A549 (cell line): Measurements from ENCODE around the gene ETV3L. TPM values are rescaled to one million over a fixed set of nuclear protein-coding genes. Genes with fewer than 3 reads are reported as not detected.
"Not testable (repeated sequence)": the region's sequence is repeated elsewhere in the genome, so short reads cannot be mapped to it uniquely, and the experiment has no call there.

Experiments
- ATAC-seq, 2 experiments: fragments of 200-7000 bp in 1 of 2; fragments of >200 bp in 1 of 2; cut with Nextera tagmentation in 1 of 2; cut with Tn5 transposase in 1 of 2; 3 replicates each; pipeline versions ENCODE4 v1.8.0 to v1.9.1; 2018 to 2020; ENCODE audit warnings: mild to moderate bottlenecking in 1 of 2, moderate library complexity in 1 of 2
- CTCF ChIA-PET: fragments of 300-600 bp; sonication (Branson Sonifier 250); formaldehyde crosslinking; extraction: SDS; loops from one replicate; lab custom pipeline; 2021; ENCODE audit warnings: antibody characterized with exemption, inconsistent platforms; lab: Yijun Ruan, JAX
- POLR2A ChIA-PET: fragments of 350-600 bp; formaldehyde crosslinking; extraction: SDS; loops from one replicate; lab custom pipeline; 2021; ENCODE audit warnings: antibody characterized with exemption, inconsistent platforms; lab: Yijun Ruan, JAX
- DNase-seq, 2 experiments: peaks; one replicate each; pipeline versions ENCODE4 v3.0.0 to v3.0.0-alpha.2; 2011 to 2016; ENCODE audit warnings: low read depth in 1 of 2, low spot score in 1 of 2
- FAIRE-seq: peaks from 2 replicates; lab custom pipeline; 2011; peaks lifted over from hg19 to GRCh38; lab: Jason Lieb, UNC
- H3K27ac ChIP-seq, 2 experiments: fragments of >200 bp; sonication (Bioruptor Twin); formaldehyde crosslinking; 3 replicates each; pipeline ENCODE4 v1.5.1; 2016 to 2017
- H3K4me1 ChIP-seq: fragments of >200 bp; sonication (Bioruptor Twin); formaldehyde crosslinking; 3 replicates; pipeline ENCODE4 v1.6.1; 2016
- H3K4me2 ChIP-seq: fragments of >200 bp; sonication (Bioruptor Twin); formaldehyde crosslinking; 3 replicates; pipeline ENCODE4 v1.6.1; 2016
- H3K4me3 ChIP-seq: fragments of >200 bp; sonication (Bioruptor Twin); formaldehyde crosslinking; 3 replicates; pipeline ENCODE4 v1.5.1; 2016
- H3K9me3 ChIP-seq: fragments of >200 bp; sonication (Bioruptor Twin); formaldehyde crosslinking; 3 replicates; pipeline ENCODE4 v1.6.1; 2016
- CBX2 ChIP-seq: fragments of 200-600 bp; sonication (generic); IDR thresholded peaks from 2 replicates; pipeline ENCODE4 v1.6.1; 2016; ENCODE audit warnings: low read depth, mild to moderate bottlenecking, borderline replicate concordance
- CHD4 ChIP-seq: fragments of 200-600 bp; sonication (generic); IDR thresholded peaks from 2 replicates; pipeline ENCODE4 v1.6.1; 2016; ENCODE audit warnings: antibody characterized with exemption, mild to moderate bottlenecking, borderline replicate concordance
- CTCF ChIP-seq: fragments of >200 bp; sonication (Bioruptor Twin); formaldehyde crosslinking; IDR thresholded peaks from 3 replicates; pipeline ENCODE4 v1.5.1; 2016
- EHMT2 ChIP-seq: fragments of 200-600 bp; sonication (generic); IDR thresholded peaks from 2 replicates; pipeline ENCODE4 v1.6.1; 2016; ENCODE audit warnings: antibody characterized with exemption, low read depth, mild to moderate bottlenecking, moderate library complexity
- EP300 ChIP-seq, 2 experiments: fragments of >200 bp; sonication (Bioruptor Twin); formaldehyde crosslinking; IDR thresholded peaks; 2 replicates in 1 of 2; 3 replicates in 1 of 2; pipeline ENCODE4 v1.6.1; 2016 to 2017
- ESRRA ChIP-seq: fragments of 150-350 bp; IDR thresholded peaks from 2 replicates; pipeline ENCODE4 v1.6.1; 2014; ENCODE audit warnings: mild to moderate bottlenecking, low read length, borderline replicate concordance
- FOSB ChIP-seq: fragments of 250-450 bp; sonication (Bioruptor Pico); IDR thresholded peaks from 2 replicates; pipeline ENCODE4 v1.5.0; 2020; ENCODE audit warnings: mild to moderate bottlenecking, moderate library complexity
- FOXS1 ChIP-seq: fragments of 250-450 bp; sonication (Bioruptor Pico); IDR thresholded peaks from 2 replicates; pipeline ENCODE4 v1.5.0; 2020; ENCODE audit warnings: mild to moderate bottlenecking, moderate library complexity
- HEYL ChIP-seq: fragments of 250-450 bp; sonication (Bioruptor Pico); IDR thresholded peaks from 2 replicates; pipeline ENCODE4 v1.8.0; 2021; ENCODE audit warnings: mild to moderate bottlenecking, moderate library complexity
- JUN ChIP-seq, 2 experiments: fragments of >200 bp; sonication (Bioruptor Twin); formaldehyde crosslinking; IDR thresholded peaks; 2 replicates in 1 of 2; 3 replicates in 1 of 2; pipeline ENCODE4 v1.6.1; 2016 to 2017
- KDM1A ChIP-seq: fragments of 200-600 bp; sonication (generic); IDR thresholded peaks from 2 replicates; pipeline ENCODE4 v1.6.1; 2016; ENCODE audit warnings: low read depth, mild to moderate bottlenecking
- NR3C1 ChIP-seq: fragments of >200 bp; sonication (Bioruptor Twin); formaldehyde crosslinking; IDR thresholded peaks from 3 replicates; pipeline ENCODE4 v1.6.1; 2017
- POLR2A ChIP-seq: IDR thresholded peaks from 2 replicates; pipeline ENCODE4 v1.6.1; 2012; ENCODE audit warnings: mild to moderate bottlenecking, low read length
- POLR2AphosphoS2 ChIP-seq: conservative IDR thresholded peaks from 2 replicates; pipeline ENCODE4 v1.6.1; 2012; ENCODE audit warnings: low read length, improper control_type of control experiment, inconsistent platforms
- REST ChIP-seq: fragments of 200-600 bp; sonication (generic); IDR thresholded peaks from 2 replicates; pipeline ENCODE4 v1.6.1; 2016; ENCODE audit warnings: antibody characterized with exemption, mild to moderate bottlenecking, moderate library complexity
- RFX5 ChIP-seq: fragments of 450-650 bp; IDR thresholded peaks from 2 replicates; pipeline ENCODE4 v1.7.1; 2014; ENCODE audit warnings: antibody characterized with exemption, mild to moderate bottlenecking, moderate library complexity
- SREBF2 ChIP-seq: fragments of 450-650 bp; IDR thresholded peaks from 2 replicates; pipeline ENCODE4 v1.6.1; 2014; ENCODE audit warnings: mild to moderate bottlenecking, moderate library complexity
- ZC3H11A ChIP-seq: fragments of 450-650 bp; IDR thresholded peaks from 2 replicates; pipeline ENCODE4 v1.6.1; 2014; ENCODE audit warnings: antibody characterized with exemption, mild to moderate bottlenecking
- ZNF302 ChIP-seq: fragments of 250-450 bp; sonication (Bioruptor Pico); IDR thresholded peaks from 2 replicates; pipeline ENCODE4 v1.9.0; 2021; ENCODE audit warnings: inconsistent platforms, mild to moderate bottlenecking, moderate library complexity
- WGBS: methylation state at CpG from one replicate; pipeline ENCODE4 v1.1.6; 2017; ENCODE audit errors: missing lambda C conversion rate; 5-methylcytosine and 5-hydroxymethylcytosine counted together
- polyA plus RNA-seq, 4 experiments: library from polyadenylated mRNA; depleted of rRNA in 3 of 4; stranded (reverse); fragments of >200 nt; fragmentation: RNase III in 1 of 4; extraction: RNeasy Plus Mini Kit Qiagen cat#74134 plus additional on column Dnase treatment in 1 of 4; gene quantifications; 2 replicates in 3 of 4; 3 replicates in 1 of 4; pipeline ENCODE4 v1.2.3, GENCODE V29; 2011 to 2017
- TF ChIP-seq, protein P1 (sequence below): fragments of 250-450 bp; sonication (Bioruptor Pico); IDR thresholded peaks from 2 replicates; pipeline ENCODE4 v1.5.0; 2020; ENCODE audit warnings: low read depth, mild to moderate bottlenecking, moderate library complexity
- TF ChIP-seq, protein P2 (sequence below): fragments of 250-450 bp; sonication (Bioruptor Pico); IDR thresholded peaks from 2 replicates; pipeline ENCODE4 v1.5.0; 2021; ENCODE audit warnings: mild to moderate bottlenecking, moderate library complexity, borderline replicate concordance
- TF ChIP-seq, protein P3 (sequence below): fragments of 150-350 bp; IDR thresholded peaks from 2 replicates; pipeline ENCODE4 v1.6.1; 2014; ENCODE audit warnings: low read depth, mild to moderate bottlenecking, low read length
- TF ChIP-seq, protein P4 (sequence below): fragments of 450-650 bp; IDR thresholded peaks from 2 replicates; pipeline ENCODE4 v1.6.1; 2014; ENCODE audit warnings: antibody characterized with exemption

Gene ETV3L
- polyA plus RNA-seq, 2 of the 4 experiments (the other 2 are of a cell fraction) = not detected

GRCh38 chr1:157056269-157056668 is 43.3 kb downstream of the ETV3L start:
- Histone ChIP-seq H3K4me2 (no peak overlapping the region), H3K27ac (no peak overlapping the region), H3K4me3 (no peak overlapping the region), H3K9me3 (peaks cover 29% of the 10 kb centered on the region), H3K4me1 (no peaks in the 10 kb centered on the region)
- FAIRE-seq (no peak), DNase-seq (no peak), ATAC-seq (no peak)
- POLR2A ChIA-PET = no interaction called here
- TF ChIP-seq JUN (IDR thresholded peaks at IDR 0.05) (no peak), CBX2 (no peak), ZNF302 (CRISPR knock-in tag) (no peak), NR3C1 (no peak), EHMT2 (no peak), FOSB (CRISPR knock-in tag) (no peak), REST (no peak), HEYL (CRISPR knock-in tag) (no peak)
- TF ChIP-seq, protein P1, sequence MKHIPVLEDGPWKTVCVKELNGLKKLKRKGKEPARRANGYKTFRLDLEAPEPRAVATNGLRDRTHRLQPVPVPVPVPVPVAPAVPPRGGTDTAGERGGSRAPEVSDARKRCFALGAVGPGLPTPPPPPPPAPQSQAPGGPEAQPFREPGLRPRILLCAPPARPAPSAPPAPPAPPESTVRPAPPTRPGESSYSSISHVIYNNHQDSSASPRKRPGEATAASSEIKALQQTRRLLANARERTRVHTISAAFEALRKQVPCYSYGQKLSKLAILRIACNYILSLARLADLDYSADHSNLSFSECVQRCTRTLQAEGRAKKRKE (CRISPR knock-in tag) = no peak
- TF ChIP-seq, protein P2, sequence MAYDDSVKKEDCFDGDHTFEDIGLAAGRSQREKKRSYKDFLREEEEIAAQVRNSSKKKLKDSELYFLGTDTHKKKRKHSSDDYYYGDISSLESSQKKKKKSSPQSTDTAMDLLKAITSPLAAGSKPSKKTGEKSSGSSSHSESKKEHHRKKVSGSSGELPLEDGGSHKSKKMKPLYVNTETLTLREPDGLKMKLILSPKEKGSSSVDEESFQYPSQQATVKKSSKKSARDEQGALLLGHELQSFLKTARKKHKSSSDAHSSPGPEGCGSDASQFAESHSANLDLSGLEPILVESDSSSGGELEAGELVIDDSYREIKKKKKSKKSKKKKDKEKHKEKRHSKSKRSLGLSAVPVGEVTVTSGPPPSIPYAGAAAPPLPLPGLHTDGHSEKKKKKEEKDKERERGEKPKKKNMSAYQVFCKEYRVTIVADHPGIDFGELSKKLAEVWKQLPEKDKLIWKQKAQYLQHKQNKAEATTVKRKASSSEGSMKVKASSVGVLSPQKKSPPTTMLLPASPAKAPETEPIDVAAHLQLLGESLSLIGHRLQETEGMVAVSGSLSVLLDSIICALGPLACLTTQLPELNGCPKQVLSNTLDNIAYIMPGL (CRISPR knock-in tag) = no peak
- WGBS = 3% methylated on average over 1 of the region's 1 CpG
- CTCF ChIA-PET = no interaction called here

- 42% methylated on average over 5 of the region's 5 CpGs for WGBS
Measured at GRCh38 chr1:157055729-157056128, 43.9 kb downstream of the ETV3L start.

DNA sequence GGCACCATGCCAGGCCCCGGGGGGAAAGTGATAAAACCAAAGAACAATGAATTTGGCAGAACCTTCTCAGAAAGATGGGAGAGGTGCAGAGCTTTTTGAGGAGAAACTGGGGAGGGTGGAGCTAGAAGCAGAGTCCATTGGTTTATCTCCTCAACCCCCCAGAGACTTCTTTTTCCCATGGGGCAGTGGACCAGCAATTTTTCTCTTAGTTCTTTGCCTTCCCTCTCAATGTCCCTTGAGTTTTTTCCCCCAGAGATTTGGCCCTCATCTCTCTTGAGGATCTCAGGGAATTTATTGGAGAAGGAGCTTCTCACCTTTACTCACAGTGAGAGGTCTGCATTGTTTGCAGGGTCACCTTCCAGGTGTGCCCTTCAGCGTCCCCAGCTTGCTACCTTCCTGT is 48.8 kb downstream of the ETV3L start:
- Histone ChIP-seq H3K27ac (no peak overlapping the region), H3K4me2 (no peak overlapping the region), H3K9me3 (peaks cover 22% of the 10 kb centered on the region), H3K4me1 (0 out of 3 replicates have a peak, but pooled peaks cover 3% of the 10 kb centered on the region), H3K4me3 (no peak overlapping the region)
- ChIA-PET CTCF (interaction anchor here (1.1 to 2.0 kb wide), 4 partner anchors 10 to 85 kb away, joined by 3 to 8 read pairs (median 4); no protein-coding TSS in a partner anchor), POLR2A (no interaction called here)
- WGBS = 2% methylated on average over 2 of the region's 2 CpGs
- no peak for ATAC-seq
- FAIRE-seq = no peak
- no peak for DNase-seq
- TF ChIP-seq, protein P1 (CRISPR knock-in tag) = no peak
- no peak for TF ChIP-seq CTCF
- TF ChIP-seq CHD4 = no peak
- no peak for TF ChIP-seq KDM1A
- TF ChIP-seq, protein P3, sequence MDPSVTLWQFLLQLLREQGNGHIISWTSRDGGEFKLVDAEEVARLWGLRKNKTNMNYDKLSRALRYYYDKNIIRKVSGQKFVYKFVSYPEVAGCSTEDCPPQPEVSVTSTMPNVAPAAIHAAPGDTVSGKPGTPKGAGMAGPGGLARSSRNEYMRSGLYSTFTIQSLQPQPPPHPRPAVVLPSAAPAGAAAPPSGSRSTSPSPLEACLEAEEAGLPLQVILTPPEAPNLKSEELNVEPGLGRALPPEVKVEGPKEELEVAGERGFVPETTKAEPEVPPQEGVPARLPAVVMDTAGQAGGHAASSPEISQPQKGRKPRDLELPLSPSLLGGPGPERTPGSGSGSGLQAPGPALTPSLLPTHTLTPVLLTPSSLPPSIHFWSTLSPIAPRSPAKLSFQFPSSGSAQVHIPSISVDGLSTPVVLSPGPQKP = no peak
- TF ChIP-seq, protein P4, sequence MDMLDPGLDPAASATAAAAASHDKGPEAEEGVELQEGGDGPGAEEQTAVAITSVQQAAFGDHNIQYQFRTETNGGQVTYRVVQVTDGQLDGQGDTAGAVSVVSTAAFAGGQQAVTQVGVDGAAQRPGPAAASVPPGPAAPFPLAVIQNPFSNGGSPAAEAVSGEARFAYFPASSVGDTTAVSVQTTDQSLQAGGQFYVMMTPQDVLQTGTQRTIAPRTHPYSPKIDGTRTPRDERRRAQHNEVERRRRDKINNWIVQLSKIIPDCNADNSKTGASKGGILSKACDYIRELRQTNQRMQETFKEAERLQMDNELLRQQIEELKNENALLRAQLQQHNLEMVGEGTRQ = no peak
- TF ChIP-seq FOXS1 = no peak
- no peak for TF ChIP-seq SREBF2
- TF ChIP-seq POLR2A = no peak
- no peak for TF ChIP-seq FOSB (CRISPR knock-in tag)
- no peak for TF ChIP-seq ZC3H11A
- TF ChIP-seq EP300 (IDR thresholded peaks at IDR 0.05) = no peak
- no peak for TF ChIP-seq POLR2AphosphoS2
- no peak for TF ChIP-seq RFX5
- no peak for TF ChIP-seq ESRRA

More at GRCh38 chr1:157055729-157056128, 43.9 kb downstream of the ETV3L start:
- H3K4me1 ChIP-seq, H3K27ac ChIP-seq, DNase-seq, ATAC-seq, POLR2A ChIA-PET, CTCF ChIA-PET, FAIRE-seq, H3K4me2 ChIP-seq, H3K4me3 ChIP-seq: not testable (repeated sequence)
- peaks cover 25% of the 10 kb centered on the region for H3K9me3 ChIP-seq
